Hematopoietic multipotent progenitor cell treated with erythropoietin and hydrocortisone succinate and interleukin-3 and kit ligand, for 6 days (in vitro differentiated cells): ENCODE measurements around the gene AQP7.
A peak's percentile ranks its signal among the peaks of the same experiment; 100 is the strongest.
"Not testable (repeated sequence)": the region's sequence is repeated elsewhere in the genome, so short reads cannot be mapped to it uniquely, and the experiment has no call there.

Experiments
- DNase-seq: peaks from one replicate; pipeline ENCODE4 v3.0.0-alpha.2; 2015

AQP7 gene

DNA sequence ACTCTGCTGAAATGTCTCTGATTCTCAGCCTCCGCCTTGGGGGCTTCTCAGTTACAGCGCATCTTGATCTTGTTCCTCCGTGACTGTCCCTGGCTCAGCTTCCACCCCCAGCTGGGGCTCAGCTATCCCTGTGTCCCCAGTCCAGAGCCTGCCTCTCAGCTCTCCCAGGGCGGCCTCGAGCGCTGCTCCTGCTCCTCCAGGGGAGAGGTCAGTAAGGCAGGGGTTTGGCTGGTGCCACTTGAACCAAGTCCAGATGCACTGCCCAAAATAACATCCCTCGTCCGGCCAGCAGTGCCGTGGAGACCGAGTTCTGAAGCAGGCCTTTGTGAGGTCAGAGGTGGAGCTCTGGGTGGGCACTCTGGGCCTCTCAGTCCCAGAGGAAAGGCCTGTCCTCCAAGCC, at the start of gene AQP7:
Gene AQP7, minus strand, starts transcription at position 198 of the 400 bp plus-strand sequence. CDS start 1,306 bp downstream, outside the sequence.
- DNase-seq, result not testable (repeated sequence)

DNA sequence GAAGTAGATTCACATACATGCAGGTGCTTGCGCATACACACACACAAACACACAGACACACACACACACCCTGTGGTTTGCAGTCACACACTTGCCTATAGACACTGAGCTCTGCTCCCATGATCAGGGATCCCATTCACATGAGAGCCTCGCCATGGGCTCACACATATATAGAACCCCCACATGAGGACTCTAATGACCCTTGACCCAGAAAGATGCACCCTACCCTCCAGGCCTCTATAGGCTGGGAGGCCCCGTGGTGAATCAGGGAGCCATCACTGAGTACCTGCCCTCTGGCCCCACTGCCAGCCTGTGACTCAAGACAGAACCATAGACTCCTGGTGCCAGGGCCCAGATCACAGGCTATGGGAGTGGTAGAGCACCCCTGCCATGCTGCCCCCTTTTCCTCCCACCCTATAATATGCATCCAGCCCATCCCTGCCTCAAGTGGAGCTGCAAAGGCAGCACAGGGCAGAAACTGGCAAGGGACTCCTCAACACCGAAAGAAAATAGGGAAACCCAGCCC, 48.3 kb upstream of the AQP7 start:
- DNase-seq, result no peak

DNA sequence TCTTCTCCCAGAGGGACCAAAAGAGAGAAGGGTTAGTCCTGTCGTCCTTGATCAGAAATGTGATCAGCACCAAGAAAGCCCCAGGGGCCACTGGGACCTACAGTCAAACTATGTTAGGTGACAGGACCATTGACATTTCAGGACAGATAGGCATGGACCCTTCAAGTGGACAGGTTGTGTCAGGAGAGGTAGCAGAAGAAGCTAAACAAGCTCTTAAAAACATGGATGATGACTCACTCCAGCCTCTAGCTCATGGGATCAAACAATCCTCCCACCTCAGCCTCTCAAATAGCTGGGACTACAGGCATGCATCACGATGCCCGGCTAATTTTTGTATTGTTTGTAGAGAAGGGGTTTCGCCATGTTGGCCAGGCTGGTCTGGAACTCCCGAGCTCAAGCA, 47.3 kb upstream of the AQP7 start:
- DNase-seq, result no peak

DNA sequence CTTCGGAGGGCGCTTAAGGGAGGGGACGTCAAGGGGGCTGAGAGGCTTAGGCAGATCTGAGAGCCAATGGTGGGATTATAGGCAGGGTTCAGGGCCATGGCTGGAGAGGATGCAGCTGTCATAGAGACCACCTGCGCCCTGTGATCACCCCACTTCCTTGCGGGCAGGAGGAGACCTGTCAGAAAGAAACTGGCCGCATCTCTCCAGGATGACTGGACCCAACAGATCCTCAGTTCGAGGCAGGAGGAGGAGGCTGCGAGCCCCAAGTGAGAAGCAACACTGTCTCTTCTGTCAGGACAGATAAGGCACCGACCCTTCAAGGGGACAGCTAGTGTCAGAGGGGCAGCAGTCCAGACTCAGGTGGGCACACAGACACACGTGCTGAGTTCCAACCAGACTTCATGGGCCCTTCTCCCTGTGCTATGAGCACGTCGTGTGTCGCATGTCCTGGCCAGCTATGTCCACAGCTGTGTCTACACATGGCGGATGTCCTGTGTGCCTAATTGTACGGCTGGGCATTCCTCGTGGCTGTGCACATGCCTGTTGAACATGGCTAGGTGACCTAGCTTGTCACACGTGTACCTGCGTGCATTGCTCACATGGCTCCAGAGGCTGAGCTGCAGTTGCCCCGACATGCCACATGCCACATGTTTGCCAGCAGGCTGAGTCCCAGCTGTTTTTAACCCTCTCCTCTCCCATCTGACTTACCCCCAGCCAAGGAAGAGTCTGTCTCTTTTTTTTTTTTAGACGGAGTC, 45.6 kb upstream of the AQP7 start:
- DNase-seq, result no peak

DNA sequence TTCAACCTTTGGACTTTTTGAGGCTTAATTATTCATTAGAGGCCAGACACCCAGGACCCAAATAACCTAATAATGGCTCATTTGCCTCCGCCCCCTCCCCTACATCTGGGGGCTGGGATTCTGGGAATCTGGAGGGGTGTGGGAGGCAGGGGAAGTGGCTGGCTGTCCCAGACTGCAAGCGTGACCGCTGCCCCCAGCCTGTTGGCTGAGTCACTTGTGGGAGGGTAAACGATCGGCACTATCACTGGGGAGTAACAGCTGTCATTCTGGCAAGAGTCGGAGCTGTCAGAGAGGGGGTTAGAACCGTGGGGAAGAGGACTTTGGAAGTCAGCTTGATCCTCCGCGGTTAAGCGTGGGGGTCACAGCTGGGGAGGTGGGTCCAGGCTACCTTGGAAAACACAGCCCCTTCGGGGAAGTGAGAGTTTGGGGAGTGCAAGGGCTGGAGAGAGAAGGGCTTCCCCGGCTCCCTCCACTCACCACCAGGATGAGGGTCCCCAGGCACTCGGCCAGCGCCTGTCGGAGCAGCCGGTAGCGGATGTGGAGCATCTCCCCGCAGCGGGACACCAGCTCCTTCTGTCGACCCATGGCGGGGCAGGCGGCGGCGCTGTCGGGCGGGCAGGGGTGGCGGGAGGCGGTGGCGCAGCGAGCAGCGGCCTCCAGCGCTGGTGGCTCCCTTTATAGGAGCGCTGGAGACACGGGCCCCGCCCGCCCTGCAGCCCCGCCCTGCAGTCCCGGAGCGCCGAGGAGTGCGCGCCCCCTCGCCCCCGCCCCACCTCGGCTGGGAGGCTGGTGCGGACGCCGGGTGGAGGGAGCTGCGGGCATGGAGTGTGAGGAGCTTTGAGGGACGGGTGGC, 44.8 kb upstream of the AQP7 start, which contains the start of gene AQP3:
Gene AQP3, minus strand, starts transcription at position 648 of the 853 bp plus-strand sequence. Its CDS starts 63 bp downstream, at position 585.
- DNase-seq, result peak; percentile 87

DNA sequence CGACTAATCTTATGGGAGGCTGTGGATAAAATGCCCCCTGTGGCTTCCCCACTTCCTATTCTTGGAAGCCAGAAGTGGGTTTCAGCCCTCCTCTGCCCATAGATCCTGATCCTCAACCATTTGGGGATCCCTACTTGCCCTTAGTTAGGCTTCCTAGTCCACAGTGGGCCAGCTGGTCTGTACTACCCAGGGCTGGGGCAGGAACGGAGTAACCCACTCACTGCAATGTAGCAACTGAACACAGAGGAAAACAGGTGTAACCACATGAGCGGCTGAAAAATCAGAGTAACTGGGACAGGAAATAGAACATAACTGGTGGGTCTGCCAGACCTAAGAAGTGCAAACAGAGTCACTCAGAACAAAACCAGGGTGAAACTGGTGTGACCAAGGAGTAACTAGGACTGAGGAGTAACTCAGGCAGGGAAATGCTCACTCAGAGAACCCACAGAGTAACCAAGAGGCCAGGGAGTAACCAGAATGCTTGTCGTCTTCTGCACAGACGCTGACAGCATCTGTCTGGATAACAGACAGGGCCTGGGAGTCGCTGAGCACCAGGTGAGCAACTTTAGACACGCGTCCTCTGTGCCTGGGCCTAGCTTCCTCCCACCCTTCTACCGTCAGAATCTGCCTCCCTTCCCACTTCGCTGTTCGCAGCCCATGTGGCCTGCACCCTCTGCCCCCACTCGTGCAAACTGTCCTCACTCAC, 44.0 kb upstream of the AQP7 start:
- DNase-seq, result peak; percentile 54

DNA sequence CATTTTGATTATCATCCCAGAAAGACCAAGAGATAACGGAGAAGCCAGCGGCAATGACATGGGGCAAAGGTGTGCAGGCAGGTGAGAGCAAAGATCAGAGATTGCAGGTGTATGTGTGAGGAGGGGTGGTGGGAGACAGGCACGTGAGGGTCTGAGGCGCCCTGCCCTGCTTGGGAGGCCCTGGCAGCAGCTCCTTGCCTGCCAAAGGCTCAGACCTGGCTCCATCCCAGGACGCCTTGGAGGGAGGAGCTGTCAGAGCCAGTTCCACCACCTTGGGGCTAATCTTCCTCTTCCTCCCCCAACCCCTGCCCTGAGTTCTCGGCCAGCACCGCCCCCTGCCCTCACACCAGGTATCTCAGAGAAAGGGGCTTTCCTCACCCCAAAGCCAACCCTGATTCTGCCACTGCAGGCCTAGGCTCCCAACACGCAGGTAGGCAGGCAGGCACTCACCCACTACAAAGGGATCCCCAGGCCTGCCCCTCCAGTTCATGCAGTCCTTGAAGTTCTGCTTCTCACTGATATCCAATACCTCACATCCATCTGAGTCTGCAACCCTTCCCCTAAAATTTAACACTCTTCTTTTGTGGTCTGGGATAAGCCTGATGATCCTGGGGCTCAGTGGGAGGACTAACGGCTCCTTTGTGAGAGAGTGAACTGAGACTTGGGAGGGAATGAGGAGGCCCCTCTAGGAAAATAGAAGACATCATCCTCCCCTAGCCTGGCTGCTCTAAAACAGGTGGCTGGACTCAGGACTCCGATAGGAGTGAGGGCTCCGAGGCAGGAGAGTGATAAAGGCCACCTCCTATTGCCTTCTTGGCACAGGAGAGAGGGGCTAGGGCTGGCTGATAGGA, 43.2 kb upstream of the AQP7 start:
- DNase-seq, result peak; percentile 76

DNA sequence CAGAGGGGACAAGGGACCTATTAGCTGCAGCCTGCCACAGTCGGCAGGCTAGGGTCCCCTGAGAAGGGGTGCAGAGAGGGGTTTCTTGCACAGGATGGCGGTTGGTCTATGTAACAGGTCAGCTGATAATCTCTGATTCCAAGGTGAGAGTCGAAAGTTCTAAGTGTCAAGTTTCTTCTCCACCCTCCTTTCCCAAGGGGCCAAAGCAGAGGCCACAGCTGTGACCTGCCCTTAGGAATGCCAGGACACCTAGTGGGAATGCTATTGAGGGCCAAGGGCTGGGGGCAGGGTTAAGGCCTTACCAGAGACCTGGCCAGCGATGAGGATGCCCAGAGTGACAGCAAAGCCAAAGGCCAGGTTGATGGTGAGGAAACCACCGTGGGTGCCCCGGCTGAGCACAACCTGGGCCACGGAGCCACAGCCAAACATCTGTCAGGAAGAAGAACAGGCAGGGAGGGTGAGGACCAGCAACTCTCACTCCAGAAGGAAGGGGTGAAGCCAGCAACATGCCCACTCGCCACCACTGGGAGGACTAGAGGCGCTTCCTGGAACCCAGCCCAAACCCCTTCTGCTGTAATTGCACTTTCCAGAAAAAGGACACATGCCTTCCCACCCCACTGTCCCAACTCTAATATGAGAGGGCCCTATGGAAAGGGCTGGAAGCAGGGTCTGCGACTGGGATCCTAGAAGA, 41.2 kb upstream of the AQP7 start:
- DNase-seq, result no peak

GRCh38 chr9:33443047-33443446, 40.7 kb upstream of the AQP7 start:
- DNase-seq, result no peak

- no peak for DNase-seq
These were observed 39.8 kb upstream of the AQP7 start for GRCh38 chr9:33442125-33442524.

- DNase-seq, result no peak
These were observed 38.2 kb upstream of the AQP7 start for GRCh38 chr9:33440609-33441008.

DNA sequence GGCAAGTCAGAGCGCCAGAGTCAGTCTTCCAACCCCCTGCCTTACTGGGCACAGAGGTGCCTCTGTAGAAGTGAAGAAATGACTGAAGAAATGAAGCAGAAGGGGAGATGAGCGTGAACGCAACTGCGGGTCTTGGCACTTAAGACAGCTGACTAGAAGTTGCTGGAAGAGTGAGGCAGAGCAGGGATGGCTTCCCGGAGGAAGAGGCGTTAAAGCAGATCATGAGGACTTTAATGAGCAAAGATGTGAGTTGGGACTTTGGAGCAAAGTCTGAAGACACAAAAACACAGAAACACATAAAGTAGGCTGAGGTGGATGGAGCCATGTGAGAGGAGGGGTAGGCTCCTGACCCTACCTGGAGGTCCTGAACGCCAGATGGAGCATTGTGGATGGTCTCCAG, 37.8 kb upstream of the AQP7 start:
- no peak for DNase-seq

- DNase-seq, result no peak
These were observed 37.4 kb upstream of the AQP7 start for GRCh38 chr9:33439731-33440130.

DNA sequence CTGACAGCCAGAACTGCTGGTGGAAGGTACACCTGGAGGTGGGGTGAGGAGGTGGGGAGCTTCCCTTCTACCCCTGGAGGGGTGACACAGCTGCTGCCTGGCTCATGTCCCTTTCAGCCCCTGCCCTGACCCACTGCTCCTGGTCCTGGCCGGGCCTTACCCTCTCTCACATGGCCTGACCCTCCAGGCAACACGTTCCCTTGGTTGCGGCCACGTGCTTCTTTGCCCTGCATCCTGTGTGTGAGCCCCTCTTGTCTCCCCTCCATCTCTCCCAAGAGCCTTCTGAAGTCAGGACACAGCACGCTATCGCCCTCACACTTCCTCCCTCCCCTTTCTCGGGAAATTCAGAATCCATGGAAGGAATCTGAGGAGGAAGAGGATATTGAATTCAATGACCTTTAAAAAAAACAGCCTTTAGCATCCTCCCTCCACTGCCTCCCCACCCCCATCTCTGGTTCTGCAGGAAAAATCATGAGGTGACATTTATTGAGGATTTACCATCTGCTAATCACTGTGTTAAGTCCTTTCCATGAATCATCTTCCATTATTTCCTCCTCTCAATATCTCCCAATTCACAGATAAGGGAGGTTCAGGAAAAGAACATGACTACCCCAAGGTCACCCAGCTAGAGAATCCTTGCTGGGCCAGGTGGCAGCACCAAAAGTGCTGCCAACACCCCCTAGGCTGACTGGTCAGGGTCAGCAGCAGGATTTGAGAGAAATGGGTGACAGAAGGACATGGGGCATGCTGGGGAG, 36.7 kb upstream of the AQP7 start:
- DNase-seq, result no peak

- DNase-seq, result no peak
These were observed 35.5 kb upstream of the AQP7 start for GRCh38 chr9:33437898-33438297.

DNA sequence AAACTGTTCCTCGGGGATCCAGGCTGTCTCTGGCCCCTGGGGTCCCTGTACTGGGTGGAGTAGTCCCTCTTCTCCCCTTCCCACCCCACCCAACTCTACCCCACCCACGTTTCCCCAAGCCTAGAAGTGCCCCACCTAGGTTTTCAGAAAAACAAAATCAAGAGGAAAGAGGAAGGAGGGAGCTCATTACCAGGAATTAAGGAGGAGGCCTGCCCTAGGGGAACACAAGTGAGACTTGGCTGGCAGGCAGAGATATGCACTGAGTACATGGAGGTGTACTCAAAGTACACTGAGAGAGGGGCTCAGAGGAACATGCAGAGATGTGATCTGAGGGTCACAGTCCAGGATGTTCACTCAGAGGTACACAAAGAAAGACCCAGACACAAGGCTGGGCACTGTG, 34.8 kb upstream of the AQP7 start:
- DNase-seq, result peak; percentile 42

GRCh38 chr9:33436445-33436844, 34.1 kb upstream of the AQP7 start:
- peak; percentile 13 for DNase-seq

GRCh38 chr9:33435821-33436277, 33.5 kb upstream of the AQP7 start:
- DNase-seq, result peak; percentile 9

DNA sequence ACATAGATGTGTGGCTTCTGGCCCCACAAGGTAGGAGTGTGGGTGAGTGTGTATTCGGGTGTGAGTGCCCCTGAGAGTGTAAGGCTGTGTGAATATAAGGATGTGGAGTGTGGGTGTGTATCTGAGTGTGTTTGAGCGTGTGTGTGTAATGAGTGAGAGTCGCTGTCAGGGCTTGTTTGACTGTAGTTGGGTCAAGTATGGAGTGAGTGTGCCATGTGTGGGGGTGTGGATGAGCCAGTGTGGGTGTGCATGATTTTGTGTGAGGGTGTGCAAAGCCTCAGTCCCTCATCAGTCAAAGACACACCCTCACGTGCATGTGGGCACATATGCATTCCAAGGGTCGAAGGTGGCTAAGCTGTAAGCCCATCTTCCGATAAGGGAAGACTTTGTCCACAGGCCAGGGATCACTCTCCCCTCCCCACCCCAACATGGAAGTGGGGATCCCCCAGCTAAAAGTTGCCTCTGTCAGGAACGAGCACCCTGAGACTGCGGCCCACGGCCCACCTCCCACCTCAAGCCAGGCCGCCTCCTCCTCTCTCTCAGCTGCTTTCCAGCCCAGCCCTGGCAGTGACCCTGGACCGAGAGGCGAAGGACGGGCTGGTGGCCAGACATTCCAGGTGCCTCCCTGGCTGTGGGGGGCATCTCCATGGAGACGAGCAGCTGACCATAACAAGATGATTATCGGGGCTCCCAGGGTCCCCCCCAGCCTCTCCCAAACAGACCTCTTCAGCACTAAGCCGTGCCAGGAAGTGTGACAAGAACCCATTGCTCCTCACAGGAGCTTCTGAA, 32.1 kb upstream of the AQP7 start:
- DNase-seq, result peak; percentile 1

DNA sequence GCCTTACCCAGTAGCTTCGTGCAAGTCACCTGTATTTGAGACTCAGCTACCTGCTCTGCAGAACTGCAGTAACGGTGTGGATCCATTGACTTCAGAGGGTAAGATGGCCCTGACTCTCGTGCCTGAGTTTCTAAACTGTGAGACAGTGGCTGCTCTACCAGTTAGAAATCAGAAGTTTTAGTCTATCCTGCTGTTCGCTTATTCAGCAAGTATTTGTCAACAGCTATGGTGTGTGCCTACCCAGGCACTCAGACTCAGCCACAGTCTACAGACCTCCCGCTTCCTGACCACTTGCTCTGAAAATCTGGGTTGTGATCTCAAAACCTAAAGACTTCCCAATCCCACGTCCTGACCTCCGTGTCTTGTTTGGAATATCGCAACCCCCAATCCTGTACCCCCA, 31.5 kb upstream of the AQP7 start:
- peak; percentile 1 for DNase-seq
